SK-N-SH treated with all-trans-retinoic acid at 6 μM for 48 hours (cell line): ENCODE results near the gene LEMD2.

ENCODE experiments used
- ATAC-seq: fragments of 200-7000 bp; cut with Tn5 transposase; 3 replicates; pipeline ENCODE4 v1.9.1; 2020; ENCODE audit warnings: mild to moderate bottlenecking, moderate library complexity
- ARNTL ChIP-seq: fragments of 450-650 bp; formaldehyde crosslinking; IDR thresholded peaks from 2 replicates; pipeline ENCODE4 v1.5.0; 2020; ENCODE audit warnings: low read depth, mild to moderate bottlenecking, moderate library complexity, borderline replicate concordance
- BACH2 ChIP-seq: fragments of 250-450 bp; sonication (Bioruptor Pico); IDR thresholded peaks from 2 replicates; pipeline ENCODE4 v1.9.0; 2021; ENCODE audit warnings: mild to moderate bottlenecking, borderline replicate concordance
- CREB5 ChIP-seq: fragments of 250-450 bp; sonication (Bioruptor Pico); IDR thresholded peaks from 2 replicates; pipeline ENCODE4 v1.5.1; 2020; ENCODE audit warnings: low read depth, mild to moderate bottlenecking, moderate library complexity
- CSDC2 ChIP-seq: fragments of 250-450 bp; sonication (Bioruptor Pico); IDR thresholded peaks from 2 replicates; pipeline ENCODE4 v1.5.0; 2020; ENCODE audit warnings: mild to moderate bottlenecking, moderate library complexity
- CSRNP3 ChIP-seq: fragments of 250-450 bp; sonication (Bioruptor Pico); IDR thresholded peaks from 2 replicates; pipeline ENCODE4 v1.5.1; 2021; ENCODE audit warnings: mild to moderate bottlenecking, moderate library complexity
- GLIS3 ChIP-seq: fragments of 250-450 bp; sonication (Bioruptor Pico); IDR thresholded peaks from 2 replicates; pipeline ENCODE4 v1.5.0; 2020; ENCODE audit warnings: mild to moderate bottlenecking, moderate library complexity
- ISL1 ChIP-seq: fragments of 250-450 bp; sonication (Bioruptor Pico); IDR thresholded peaks from 2 replicates; pipeline ENCODE4 v2.1.2; 2022; ENCODE audit warnings: mild to moderate bottlenecking, moderate library complexity
- OSR1 ChIP-seq: fragments of 250-450 bp; sonication (Bioruptor Pico); IDR thresholded peaks from 2 replicates; pipeline ENCODE4 v1.8.0; 2022; ENCODE audit warnings: moderate library complexity, mild to moderate bottlenecking, inconsistent platforms
- PATZ1 ChIP-seq: fragments of 250-450 bp; sonication (Bioruptor Pico); IDR thresholded peaks from 2 replicates; pipeline ENCODE4 v1.8.0; 2020; ENCODE audit warnings: mild to moderate bottlenecking, moderate library complexity, borderline replicate concordance
- POU6F1 ChIP-seq: fragments of 250-450 bp; sonication (Bioruptor Pico); IDR thresholded peaks from 2 replicates; pipeline ENCODE4 v1.8.0; 2021; ENCODE audit warnings: low read depth, mild to moderate bottlenecking, moderate library complexity, borderline replicate concordance
- PPARA ChIP-seq: fragments of 250-450 bp; sonication (Bioruptor Pico); IDR thresholded peaks from 2 replicates; pipeline ENCODE4 v1.5.0; 2020; ENCODE audit warnings: mild to moderate bottlenecking, borderline replicate concordance
- RARB ChIP-seq: fragments of 250-450 bp; sonication (Bioruptor Pico); IDR thresholded peaks from 2 replicates; pipeline ENCODE4 v1.8.0; 2021; ENCODE audit warnings: mild to moderate bottlenecking, moderate library complexity
- TCF4 ChIP-seq: fragments of 250-450 bp; sonication (Bioruptor Pico); IDR thresholded peaks from 2 replicates; pipeline ENCODE4 v1.8.0; 2021; ENCODE audit warnings: mild to moderate bottlenecking, moderate library complexity, borderline replicate concordance
- TOX ChIP-seq: fragments of 250-450 bp; sonication (Bioruptor Pico); IDR thresholded peaks from 2 replicates; pipeline ENCODE4 v1.8.0; 2021; ENCODE audit warnings: mild to moderate bottlenecking, moderate library complexity, borderline replicate concordance
- TSHZ2 ChIP-seq: fragments of 250-450 bp; sonication (Bioruptor Pico); IDR thresholded peaks from 2 replicates; pipeline ENCODE4 v1.5.0; 2020; ENCODE audit warnings: mild to moderate bottlenecking, moderate library complexity
- ZC3H10 ChIP-seq: fragments of 250-450 bp; sonication (Bioruptor Pico); IDR thresholded peaks from 2 replicates; pipeline ENCODE4 v1.5.1; 2021; ENCODE audit warnings: mild to moderate bottlenecking, moderate library complexity
- ZFP3 ChIP-seq: fragments of 250-450 bp; sonication (Bioruptor Pico); IDR thresholded peaks from 2 replicates; pipeline ENCODE4 v1.5.0; 2020; ENCODE audit warnings: mild to moderate bottlenecking, moderate library complexity
- ZFP30 ChIP-seq: fragments of 450-650 bp; formaldehyde crosslinking; IDR thresholded peaks from 2 replicates; pipeline ENCODE4 v1.5.0; 2022; ENCODE audit warnings: mild to moderate bottlenecking, moderate library complexity
- ZNF565 ChIP-seq: fragments of 450-650 bp; formaldehyde crosslinking; conservative IDR thresholded peaks from 2 replicates; pipeline ENCODE4 v1.5.0; 2020; ENCODE audit warnings: low read depth, mild to moderate bottlenecking, moderate library complexity

The LEMD2 gene

GRCh38 chr6:33770124-33770832, 18.7 kb downstream of the LEMD2 start:
- TF ChIP-seq CSDC2 (CRISPR knock-in tag) (no peak), GLIS3 (0 out of 2 replicates have a peak, but pooled peaks have one; percentile 14), ISL1 (CRISPR knock-in tag) (no peak), ZFP30 (CRISPR knock-in tag) (no peak), PATZ1 (CRISPR knock-in tag) (no peak), PPARA (no peak)
- no peak for ATAC-seq

- TF ChIP-seq TSHZ2 (CRISPR knock-in tag) (no peak), RARB (CRISPR knock-in tag) (no peak), ZC3H10 (no peak), ZFP30 (CRISPR knock-in tag) (no peak), OSR1 (CRISPR knock-in tag) (no peak), PPARA (no peak), TOX (CRISPR knock-in tag) (no peak), CSDC2 (CRISPR knock-in tag) (no peak), ZFP3 (CRISPR knock-in tag) (no peak), ISL1 (CRISPR knock-in tag) (no peak), CSRNP3 (CRISPR knock-in tag) (no peak), ARNTL (CRISPR knock-in tag) (no peak), BACH2 (CRISPR knock-in tag) (no peak), PATZ1 (CRISPR knock-in tag) (no peak), ZNF565 (CRISPR knock-in tag) (no peak), TCF4 (CRISPR knock-in tag) (no peak), POU6F1 (CRISPR knock-in tag) (no peak), CREB5 (CRISPR knock-in tag) (no peak), GLIS3 (no peak)
- no peak for ATAC-seq
These were observed 19.6 kb downstream of the LEMD2 start for GRCh38 chr6:33769248-33769821.
